Breast epithelium (tissue), 3 donors: Measurements from ENCODE around the gene RAB33B.
"Not testable (repeated sequence)": the region's sequence is repeated elsewhere in the genome, so short reads cannot be mapped to it uniquely, and the experiment has no call there.

Experiments
- POLR2AphosphoS5 ChIP-seq, 3 donors: sonication (generic); formaldehyde crosslinking; IDR thresholded peaks; one replicate each; pipeline ENCODE4 v1.6.1; 2017; ENCODE audit warnings: antibody characterized with exemption in 3 of 3
- TF ChIP-seq, protein P1 (sequence below), 3 donors: fragments of 450-650 bp; IDR thresholded peaks; one replicate each; pipeline ENCODE4 v1.5.1; 2016 to 2017; ENCODE audit warnings: antibody characterized with exemption in 3 of 3, mild to moderate bottlenecking in 3 of 3, moderate library complexity in 3 of 3

DNA sequence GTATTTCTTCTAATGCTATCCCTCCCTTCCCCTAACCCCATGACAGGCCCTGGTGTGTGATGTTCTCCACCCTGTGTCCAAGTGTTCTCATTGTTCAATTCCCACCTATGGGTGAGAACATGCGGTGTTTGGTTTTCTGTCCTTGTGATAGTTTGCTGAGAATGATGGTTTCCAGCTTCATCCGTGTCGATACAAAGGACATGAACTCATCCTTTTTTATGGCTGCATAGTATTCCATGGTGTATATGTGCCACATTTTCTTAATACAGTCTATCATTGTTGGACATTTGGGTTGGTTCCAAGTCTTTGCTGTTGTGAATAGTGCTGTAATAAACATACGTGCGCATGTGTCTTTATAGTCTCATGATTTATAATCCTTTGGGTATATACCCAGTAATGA lies 10.6 kb downstream of the RAB33B start:
- not testable (repeated sequence) for TF ChIP-seq POLR2AphosphoS5 (IDR thresholded peaks at IDR 0.05)
- TF ChIP-seq, protein P1, sequence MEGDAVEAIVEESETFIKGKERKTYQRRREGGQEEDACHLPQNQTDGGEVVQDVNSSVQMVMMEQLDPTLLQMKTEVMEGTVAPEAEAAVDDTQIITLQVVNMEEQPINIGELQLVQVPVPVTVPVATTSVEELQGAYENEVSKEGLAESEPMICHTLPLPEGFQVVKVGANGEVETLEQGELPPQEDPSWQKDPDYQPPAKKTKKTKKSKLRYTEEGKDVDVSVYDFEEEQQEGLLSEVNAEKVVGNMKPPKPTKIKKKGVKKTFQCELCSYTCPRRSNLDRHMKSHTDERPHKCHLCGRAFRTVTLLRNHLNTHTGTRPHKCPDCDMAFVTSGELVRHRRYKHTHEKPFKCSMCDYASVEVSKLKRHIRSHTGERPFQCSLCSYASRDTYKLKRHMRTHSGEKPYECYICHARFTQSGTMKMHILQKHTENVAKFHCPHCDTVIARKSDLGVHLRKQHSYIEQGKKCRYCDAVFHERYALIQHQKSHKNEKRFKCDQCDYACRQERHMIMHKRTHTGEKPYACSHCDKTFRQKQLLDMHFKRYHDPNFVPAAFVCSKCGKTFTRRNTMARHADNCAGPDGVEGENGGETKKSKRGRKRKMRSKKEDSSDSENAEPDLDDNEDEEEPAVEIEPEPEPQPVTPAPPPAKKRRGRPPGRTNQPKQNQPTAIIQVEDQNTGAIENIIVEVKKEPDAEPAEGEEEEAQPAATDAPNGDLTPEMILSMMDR (IDR thresholded peaks at IDR 0.05), result not testable (repeated sequence)
